NCI-H345 treated with DMSO at 0.1 percent for 48 hours (cell line): ENCODE measurements around the gene DOC2A.
"Not testable (repeated sequence)": the region's sequence is repeated elsewhere in the genome, so short reads cannot be mapped to it uniquely, and the experiment has no call there.

Experiments used
- DNase-seq: peaks from one replicate; lab custom pipeline; 2025; ENCODE audit not compliant: unreplicated experiment; lab: John Stamatoyannopoulos, UW

DOC2A gene

GRCh38 chr16:30027588-30028437, 17.0 kb upstream of the DOC2A start:
- DNase-seq, result no peak

- no peak for DNase-seq
Measured at GRCh38 chr16:30026449-30026848, 15.6 kb upstream of the DOC2A start.

GRCh38 chr16:30025574-30025973, 14.7 kb upstream of the DOC2A start:
- no peak for DNase-seq

GRCh38 chr16:30025156-30025555, 14.3 kb upstream of the DOC2A start:
- no peak for DNase-seq

DNA sequence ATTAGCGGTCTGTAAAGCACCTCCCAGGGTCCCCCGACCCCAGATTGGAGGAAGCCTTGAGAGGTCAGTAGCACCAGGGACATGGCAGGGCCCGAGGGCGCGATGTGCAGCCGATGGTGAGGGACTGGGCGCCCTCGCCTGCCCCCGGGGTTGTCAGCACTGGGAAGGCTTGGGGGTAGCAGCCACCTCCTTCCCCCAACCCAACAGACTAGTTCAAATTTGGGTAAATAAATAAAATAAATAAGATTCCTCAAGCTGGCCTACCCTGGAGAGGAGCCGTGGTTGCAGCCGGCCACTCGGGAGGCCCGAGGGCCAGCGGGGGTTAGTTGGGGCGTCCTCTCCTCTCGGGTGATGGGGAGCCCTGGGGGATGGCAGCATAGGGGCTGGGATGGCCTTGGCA, 13.6 kb upstream of the DOC2A start:
- DNase-seq, result no peak

DNA sequence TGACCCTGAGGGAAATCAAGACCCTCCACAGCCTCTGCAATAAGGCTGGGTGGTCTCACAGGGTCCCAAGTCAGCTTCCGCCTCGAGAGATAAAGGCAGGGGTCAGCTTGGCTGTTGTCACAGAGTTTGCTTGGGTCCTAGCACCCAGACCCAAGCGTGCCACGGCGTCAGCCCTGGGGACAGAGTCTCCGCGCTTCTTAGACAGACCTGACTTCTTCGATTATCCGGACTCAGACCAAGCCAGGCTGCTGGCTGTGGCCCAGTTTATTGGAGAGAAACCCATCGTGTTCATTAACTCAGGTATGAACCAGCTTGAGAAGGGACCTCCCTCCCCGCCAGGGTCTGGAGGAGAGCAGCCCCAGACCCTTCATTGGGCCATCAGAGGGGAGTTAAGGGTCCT, 12.8 kb upstream of the DOC2A start:
- DNase-seq, result no peak

DNA sequence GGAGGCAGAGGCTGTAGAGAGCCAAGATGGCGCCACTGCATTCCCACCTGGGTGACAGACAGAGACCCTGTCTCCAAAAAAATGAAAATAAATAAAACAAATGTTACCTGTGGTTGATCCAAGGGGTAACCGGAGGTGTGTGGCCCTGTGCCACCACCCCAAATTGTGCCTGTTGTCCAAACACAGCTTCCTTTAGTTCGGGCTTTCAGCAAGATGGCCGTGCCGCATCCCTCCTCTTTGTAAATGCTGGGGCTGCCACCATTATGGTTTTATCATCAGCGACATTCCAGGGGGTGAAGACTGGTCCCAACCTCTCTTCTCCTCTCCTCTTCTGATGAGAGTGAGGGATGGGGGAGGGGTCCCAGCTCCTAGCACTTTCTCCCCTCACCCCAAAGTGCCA, 12.1 kb upstream of the DOC2A start, which contains the start of gene C16orf92:
C16orf92 (plus strand) TSS at position 312 of the 400 bp plus-strand sequence. CDS start 143 bp downstream, outside the sequence.
- DNase-seq, result no peak

DNA sequence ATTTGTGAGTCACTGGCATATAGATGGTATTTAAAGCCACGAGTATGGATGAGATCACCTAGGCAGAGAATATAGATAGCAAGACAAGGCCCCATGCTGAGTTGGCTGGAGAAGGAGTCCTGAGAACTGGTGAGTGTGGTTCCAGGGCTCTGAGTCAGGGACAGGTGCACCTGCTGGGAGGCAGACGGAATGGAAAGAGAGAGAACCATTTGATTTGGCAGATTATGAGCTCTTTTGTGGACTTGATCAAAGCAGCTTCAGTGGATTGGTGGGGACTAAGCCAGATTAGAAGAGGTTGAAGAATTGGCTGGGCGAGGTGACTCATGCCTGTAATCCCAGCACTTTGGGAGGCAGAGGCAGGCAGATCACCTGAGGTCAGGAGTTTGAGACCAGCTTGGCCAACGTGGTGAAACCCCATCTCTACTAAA, 7.9 kb upstream of the DOC2A start:
- DNase-seq, result no peak

DNA sequence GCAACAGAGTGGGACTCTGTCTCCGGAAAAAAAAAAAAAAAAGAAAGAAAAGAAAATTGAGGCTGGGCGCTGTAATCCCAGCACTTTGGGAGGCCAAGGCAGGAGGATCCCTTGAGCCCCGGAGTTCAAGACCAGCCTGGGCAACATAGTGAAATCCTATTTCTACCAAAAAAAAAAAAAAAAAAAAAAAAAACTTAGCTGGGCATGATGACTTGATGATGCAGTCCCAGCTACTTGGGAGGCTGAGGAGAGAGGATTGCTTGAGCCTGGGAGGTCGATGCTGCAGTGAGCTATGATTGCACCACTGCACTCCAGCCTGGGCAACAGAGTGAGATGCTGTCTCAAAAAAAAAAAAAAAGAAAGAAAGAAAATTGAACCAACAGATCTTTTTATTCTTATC, 7.1 kb upstream of the DOC2A start:
- DNase-seq, result not testable (repeated sequence)

GRCh38 chr16:30017277-30017656, 6.4 kb upstream of the DOC2A start:
- no peak for DNase-seq

DNA sequence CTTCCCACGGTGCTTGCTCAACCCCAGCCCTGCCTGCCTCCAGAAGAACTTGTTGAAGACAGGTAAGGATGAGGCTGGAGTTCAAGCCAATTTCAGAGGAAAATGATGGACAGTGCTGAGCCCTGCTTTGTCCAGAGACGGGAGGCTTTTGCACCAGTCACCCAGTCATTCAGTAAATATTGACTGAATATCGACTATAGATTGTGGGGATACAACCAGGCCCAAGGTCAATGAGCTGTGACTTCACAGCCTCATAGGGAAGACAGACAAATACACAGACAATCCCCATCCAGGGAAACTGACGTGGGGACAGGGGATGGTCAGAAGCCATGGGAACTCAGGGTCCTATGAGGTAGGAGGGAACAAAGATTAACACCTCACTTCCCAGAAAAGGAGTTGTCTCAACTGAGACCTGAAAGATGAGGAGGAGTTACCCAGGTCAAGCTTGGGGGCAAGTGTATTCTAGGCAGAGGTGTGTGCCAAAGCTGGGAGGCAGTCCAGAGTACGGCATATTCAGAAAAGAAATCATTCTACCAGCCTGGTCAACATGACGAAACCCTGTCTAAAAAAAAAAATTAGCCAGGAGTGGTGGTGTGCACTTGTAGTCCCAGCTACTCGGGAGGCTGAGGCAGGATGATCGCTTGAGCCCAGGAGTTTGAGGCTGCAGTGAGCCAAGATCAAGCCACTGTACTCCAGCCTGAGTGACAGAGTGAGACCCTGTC, 5.9 kb upstream of the DOC2A start:
- DNase-seq, result no peak

GRCh38 chr16:30015450-30015849, 4.6 kb upstream of the DOC2A start:
- DNase-seq, result not testable (repeated sequence)

DNA sequence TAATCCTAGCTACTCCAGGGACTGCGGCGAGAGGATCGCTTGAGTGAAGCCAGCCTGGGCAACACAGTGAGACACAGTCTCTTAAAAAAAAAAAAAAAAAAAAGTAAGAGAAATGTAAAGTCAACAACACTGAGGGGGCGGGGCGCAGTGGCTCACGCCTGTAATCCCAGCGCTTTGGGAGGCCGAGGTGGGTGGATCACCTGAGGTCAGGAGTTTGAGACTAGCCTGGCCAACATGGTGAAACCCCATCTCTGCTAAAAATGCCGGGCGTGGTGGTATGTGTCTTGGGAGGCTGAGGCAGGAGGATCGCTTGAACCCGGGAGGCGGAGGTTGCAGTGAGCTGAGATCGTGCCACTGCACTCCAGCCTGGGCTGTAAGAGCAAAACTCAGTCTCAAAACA, 1.8 kb upstream of the DOC2A start:
- not testable (repeated sequence) for DNase-seq

- no peak for DNase-seq
Measured at GRCh38 chr16:30011714-30012504, 1.1 kb upstream of the DOC2A start.

DNA sequence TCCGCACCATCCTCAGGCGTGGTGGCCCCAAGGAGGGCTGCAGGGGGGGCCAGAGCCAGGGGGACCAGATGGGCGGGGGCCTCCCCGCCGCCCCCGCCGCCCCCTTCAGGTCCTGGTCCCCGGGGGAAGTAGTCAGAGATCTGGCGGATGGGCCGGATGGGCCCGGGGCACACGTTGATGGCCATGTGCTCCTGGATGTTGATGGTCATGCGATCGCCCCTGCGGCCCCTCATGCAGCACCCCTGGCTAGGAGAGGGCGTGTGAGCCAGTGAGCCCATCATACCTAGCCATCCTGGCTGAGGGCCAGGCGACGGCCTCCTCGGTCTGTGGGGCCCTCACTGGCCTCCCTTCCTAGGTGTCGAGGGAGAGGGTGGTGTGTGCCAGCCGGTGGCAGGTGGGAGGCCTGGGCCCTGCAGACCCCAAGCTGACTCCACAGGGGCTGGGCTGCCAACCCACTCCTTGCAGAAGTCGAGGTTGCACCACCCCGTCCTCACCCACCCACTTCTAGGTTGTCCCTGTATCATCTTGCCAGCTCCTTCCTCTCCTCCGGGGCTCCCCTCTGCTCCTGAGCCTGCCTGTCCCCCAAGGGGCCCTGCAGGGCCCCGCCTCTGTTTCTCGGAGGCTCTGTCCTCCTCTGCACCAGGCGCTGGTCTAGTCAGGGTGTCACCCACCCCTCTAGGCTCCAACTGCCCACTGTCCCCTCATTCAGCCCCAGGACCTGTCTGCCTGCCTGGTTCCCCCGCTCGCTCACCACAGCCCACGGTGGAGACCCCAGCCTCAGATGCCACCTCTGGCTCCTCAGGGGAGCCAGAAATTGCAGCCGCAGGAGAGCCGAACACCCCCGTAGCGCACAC, 610 bp downstream of the DOC2A start:
- DNase-seq, result no peak

- no peak for DNase-seq
Measured at GRCh38 chr16:30009085-30009862, 1.6 kb downstream of the DOC2A start.

DNA sequence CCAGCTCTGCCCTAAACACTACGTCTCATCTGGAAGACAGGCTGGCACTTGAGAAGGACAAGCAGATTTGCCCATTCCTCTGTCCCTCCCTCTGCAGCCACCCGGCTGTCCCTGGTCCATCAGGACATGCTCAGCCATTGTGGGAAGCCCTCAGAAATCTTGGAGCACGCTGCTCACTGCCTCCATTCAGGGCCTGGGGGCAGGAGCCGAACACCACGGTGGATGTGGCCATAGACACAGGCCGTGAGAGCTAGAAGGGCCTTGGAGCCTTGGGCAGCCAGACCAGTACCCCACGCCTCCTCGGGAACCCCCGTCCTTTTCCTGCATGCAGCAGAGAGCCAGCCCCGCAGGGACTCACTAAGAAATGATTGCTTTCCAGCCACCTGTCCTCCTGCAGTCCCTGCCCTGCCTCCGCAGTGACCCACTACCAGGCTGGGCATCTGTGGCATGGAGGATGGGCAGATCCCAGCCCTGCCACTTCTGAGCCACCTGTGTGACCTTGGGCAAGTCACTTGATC, 3.4 kb downstream of the DOC2A start:
- DNase-seq, result no peak

DNA sequence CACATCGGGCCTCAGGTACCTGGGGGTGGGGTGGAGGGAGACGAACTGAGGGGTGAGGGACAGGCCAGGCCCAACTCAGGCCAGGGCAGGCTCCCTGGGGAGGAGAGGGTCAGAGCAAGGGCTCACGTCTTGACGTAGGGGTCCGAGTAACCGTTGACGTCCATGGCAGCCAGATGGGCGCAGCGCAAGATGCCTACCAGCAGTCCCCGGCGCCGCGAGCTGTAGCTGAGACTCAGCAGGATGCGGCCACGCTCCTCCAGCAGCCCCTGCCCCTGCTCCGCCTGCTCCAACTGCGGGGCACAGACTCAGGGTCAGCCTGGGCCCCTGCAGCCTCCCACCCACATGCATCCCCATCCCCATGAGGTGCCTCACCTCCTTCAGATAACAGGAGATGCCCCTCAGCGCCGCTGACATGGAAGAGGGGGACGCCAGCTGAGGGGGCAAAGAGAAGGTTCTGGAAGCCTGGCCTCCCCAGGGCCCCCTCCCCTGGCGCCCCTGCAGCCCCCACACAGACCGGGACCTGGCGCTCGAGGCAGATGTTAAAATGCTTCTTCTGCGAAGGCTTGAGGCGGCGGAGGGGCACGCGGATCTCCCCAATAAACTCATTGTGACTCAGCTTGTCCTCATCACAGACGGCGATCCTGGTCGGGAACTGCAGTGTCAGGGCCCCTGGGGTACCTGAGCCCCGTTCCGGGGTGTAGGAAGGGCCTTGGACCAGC, 4.0 kb downstream of the DOC2A start:
- DNase-seq, result no peak

DNA sequence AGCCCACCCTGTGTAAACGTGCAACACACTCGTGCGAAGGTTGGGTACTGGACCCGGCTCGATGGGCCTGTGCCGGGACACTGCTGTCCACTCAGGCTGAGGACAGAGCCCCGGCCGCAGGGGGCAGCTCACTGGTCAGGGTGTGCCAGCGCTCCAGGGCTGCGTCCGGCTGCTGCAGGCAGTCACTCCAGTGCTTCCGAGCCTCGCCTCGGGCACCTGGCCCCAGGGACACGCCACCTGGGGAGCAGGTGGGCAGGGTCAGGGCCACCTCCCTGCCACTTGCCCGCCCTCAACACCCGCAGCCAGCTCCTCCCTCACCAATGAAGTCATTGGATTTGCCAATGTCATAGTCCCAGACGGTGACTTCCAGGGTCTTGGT, 4.7 kb downstream of the DOC2A start:
- DNase-seq, result no peak
